ENCODE data around the gene KNOP1.
"Not testable (repeated sequence)": the region's sequence is repeated elsewhere in the genome, so short reads cannot be mapped to it uniquely, and the experiment has no call there.

The KNOP1 gene

GRCh38 chr16:19741354-19741753 lies 23.3 kb upstream of the KNOP1 start:
- DNase-seq: no peak

GRCh38 chr16:19737306-19738038 lies 19.4 kb upstream of the KNOP1 start:
- no peak for DNase-seq

GRCh38 chr16:19735074-19735867 lies 17.2 kb upstream of the KNOP1 start:
- no peak for DNase-seq

GRCh38 chr16:19733551-19733950 lies 15.5 kb upstream of the KNOP1 start:
- DNase-seq: no peak

- DNase-seq: no peak
These were observed 10.6 kb upstream of the KNOP1 start for GRCh38 chr16:19728636-19728965.

GRCh38 chr16:19722981-19723380 lies 5.0 kb upstream of the KNOP1 start:
- DNase-seq: no peak

GRCh38 chr16:19722269-19722952 lies 4.4 kb upstream of the KNOP1 start:
- no peak for DNase-seq

- DNase-seq: no peak
These were observed 568 bp upstream of the KNOP1 start for GRCh38 chr16:19718624-19718965.

GRCh38 chr16:19717314-19717713 lies 713 bp downstream of the KNOP1 start:
- no peak for DNase-seq

GRCh38 chr16:19716728-19717127 lies 1.3 kb downstream of the KNOP1 start:
- not testable (repeated sequence) for DNase-seq

- no peak for DNase-seq
These were observed 1.8 kb downstream of the KNOP1 start for GRCh38 chr16:19716183-19716582.

GRCh38 chr16:19715566-19715965 lies 2.5 kb downstream of the KNOP1 start:
- no peak for DNase-seq

GRCh38 chr16:19713697-19714096 lies 4.3 kb downstream of the KNOP1 start:
- DNase-seq: no peak

- no peak for DNase-seq
These were observed 5.5 kb downstream of the KNOP1 start for GRCh38 chr16:19712418-19713058.

- DNase-seq: no peak
These were observed 6.4 kb downstream of the KNOP1 start for GRCh38 chr16:19711643-19712042.

GRCh38 chr16:19710991-19711545 lies 7.0 kb downstream of the KNOP1 start:
- no peak for DNase-seq

GRCh38 chr16:19710191-19710908 lies 7.7 kb downstream of the KNOP1 start:
- no peak for DNase-seq

- no peak for DNase-seq
These were observed 8.5 kb downstream of the KNOP1 start for GRCh38 chr16:19709381-19710136.

- DNase-seq: no peak
These were observed 9.5 kb downstream of the KNOP1 start for GRCh38 chr16:19708296-19709205.

GRCh38 chr16:19707569-19708295 lies 10.3 kb downstream of the KNOP1 start:
- no peak for DNase-seq
